HL-60/S4 treated with retinoic acid at 250 ng/mL for 4 days and 3 days (cell line): Measurements from ENCODE around the gene RPL37A.

Experiments used
- in situ Hi-C: fragments of 300-500 bp; cut with MboI; formaldehyde crosslinking; loops from 2 replicates; pipeline ENCODE4 v1.7.0; 2022; ENCODE audit warnings: low sequenced_read_pairs

The RPL37A gene

GRCh38 chr2:216498379-216499352 is at the start of gene RPL37A:
RPL37A (plus strand) TSS chr2:216498844; CDS start chr2:216498875, 31 bp downstream.
- in situ Hi-C loops: no loop called here

- in situ Hi-C loops: no loop called here
These were observed 48.3 kb upstream of the RPL37A start for GRCh38 chr2:216450346-216450745.

- in situ Hi-C loops: no loop called here
These were observed 47.9 kb upstream of the RPL37A start for GRCh38 chr2:216450784-216451183.

GRCh38 chr2:216453955-216454614 is 44.6 kb upstream of the RPL37A start:
- in situ Hi-C loops: no loop called here

- in situ Hi-C loops: no loop called here
These were observed 35.5 kb upstream of the RPL37A start for GRCh38 chr2:216463148-216463547.

GRCh38 chr2:216464104-216464720 is 34.4 kb upstream of the RPL37A start:
- in situ Hi-C loops: no loop called here

- in situ Hi-C loops: no loop called here
These were observed 33.0 kb upstream of the RPL37A start for GRCh38 chr2:216465579-216466195.

GRCh38 chr2:216467845-216468244 is 30.8 kb upstream of the RPL37A start:
- in situ Hi-C loops: no loop called here

- in situ Hi-C loops: no loop called here
These were observed 29.0 kb upstream of the RPL37A start for GRCh38 chr2:216469661-216470060.

GRCh38 chr2:216473187-216473586 is 25.5 kb upstream of the RPL37A start:
- in situ Hi-C loops: no loop called here

- in situ Hi-C loops: no loop called here
These were observed 23.5 kb upstream of the RPL37A start for GRCh38 chr2:216474925-216475670.

- in situ Hi-C loops: no loop called here
These were observed 22.9 kb upstream of the RPL37A start for GRCh38 chr2:216475767-216476166.

GRCh38 chr2:216477283-216478035 is 21.2 kb upstream of the RPL37A start:
- in situ Hi-C loops: no loop called here

- in situ Hi-C loops: no loop called here
These were observed 20.5 kb upstream of the RPL37A start for GRCh38 chr2:216478151-216478550.

- in situ Hi-C loops: no loop called here
These were observed 19.9 kb upstream of the RPL37A start for GRCh38 chr2:216478791-216479190.

- in situ Hi-C loops: no loop called here
These were observed 18.4 kb upstream of the RPL37A start for GRCh38 chr2:216480221-216480620.

GRCh38 chr2:216482640-216483039 is 16.0 kb upstream of the RPL37A start:
- in situ Hi-C loops: no loop called here

GRCh38 chr2:216485237-216485636 is 13.4 kb upstream of the RPL37A start:
- in situ Hi-C loops: no loop called here

GRCh38 chr2:216485745-216486144 is 12.9 kb upstream of the RPL37A start:
- in situ Hi-C loops: no loop called here

- in situ Hi-C loops: no loop called here
These were observed 12.4 kb upstream of the RPL37A start for GRCh38 chr2:216486271-216486670.
